H1 (cell line): Measurements from ENCODE around the gene PUSL1. TPM values are rescaled to one million over a fixed set of nuclear protein-coding genes. Genes with fewer than 3 reads are reported as not detected.

ENCODE experiments used
- SIX5 ChIP-seq: IDR thresholded peaks from 2 replicates; pipeline ENCODE4 v1.6.1; 2011; ENCODE audit warnings: mild to moderate bottlenecking, low read depth, low read length
- polyA plus RNA-seq, 7 experiments: library from polyadenylated mRNA; depleted of rRNA in 3 of 7; stranded (reverse) in 5 of 7; unstranded in 2 of 7; fragments of >200 nt in 5 of 7; fragments of 200-250 nt in 2 of 7; gene quantifications; 1 replicate in 5 of 7; 2 replicates in 1 of 7; 4 replicates in 1 of 7; pipeline versions ENCODE4 v1.2.1 to v1.2.3, GENCODE V29; 2011 to 2013; ENCODE audit warnings: missing spikeins in 2 of 7, mixed read lengths in 2 of 7
- total RNA-seq: library from RNA; stranded (reverse); fragmentation: NEBNext Ultra II Directional; extraction: Animal tissue kit (Norgen Biotek cat#: 25700); gene quantifications from 2 replicates; pipeline ENCODE4 v1.2.1, GENCODE V29; 2021

Gene PUSL1
- total and polyA plus RNA-seq, 2 of the 8 experiments (the other 6 are each of a cell fraction or from before 2014, with no cell fraction given): 38.8 to 87.4 TPM

DNA sequence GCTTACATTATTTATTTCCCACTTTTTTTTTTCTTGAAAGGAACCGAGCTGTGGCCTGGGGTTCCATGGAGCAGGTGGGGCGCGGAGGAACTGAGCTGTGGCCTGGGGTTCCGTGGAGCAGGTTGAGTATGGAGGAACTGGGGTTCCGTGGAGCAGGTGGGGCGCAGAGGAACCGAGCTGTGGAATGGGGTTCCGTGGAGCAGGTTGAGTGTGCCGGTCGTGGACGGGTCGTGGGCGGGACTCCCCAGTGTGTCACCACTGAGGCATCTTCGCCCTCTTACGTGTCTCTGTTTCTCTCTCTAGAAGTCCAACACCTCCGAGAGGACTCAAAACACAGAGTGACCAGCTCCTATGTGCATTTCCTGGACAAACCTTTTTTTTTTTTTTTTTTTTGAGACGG, 29.4 kb upstream of the PUSL1 start (continued):
- TF ChIP-seq SIX5: no peak
